Stimulated activated CD8-positive, alpha-beta memory T cell treated with anti-CD3 and anti-CD28 coated beads, Interleukin-15, amount 100 ng/mL, for 24 hours (primary cell): ENCODE data around the gene TTYH3.

Experiments
- DNase-seq: peaks from one replicate; pipeline ENCODE4 v3.0.0-alpha.2; 2020; ENCODE audit warnings: low read depth

Gene TTYH3

GRCh38 chr7:2710286-2710655 lies 78.5 kb downstream of the TTYH3 start:
- no peak for DNase-seq

- DNase-seq, result no peak
These were observed 79.2 kb downstream of the TTYH3 start for GRCh38 chr7:2710901-2711551.

GRCh38 chr7:2711895-2712675 lies 80.3 kb downstream of the TTYH3 start:
- DNase-seq, result no peak

DNA sequence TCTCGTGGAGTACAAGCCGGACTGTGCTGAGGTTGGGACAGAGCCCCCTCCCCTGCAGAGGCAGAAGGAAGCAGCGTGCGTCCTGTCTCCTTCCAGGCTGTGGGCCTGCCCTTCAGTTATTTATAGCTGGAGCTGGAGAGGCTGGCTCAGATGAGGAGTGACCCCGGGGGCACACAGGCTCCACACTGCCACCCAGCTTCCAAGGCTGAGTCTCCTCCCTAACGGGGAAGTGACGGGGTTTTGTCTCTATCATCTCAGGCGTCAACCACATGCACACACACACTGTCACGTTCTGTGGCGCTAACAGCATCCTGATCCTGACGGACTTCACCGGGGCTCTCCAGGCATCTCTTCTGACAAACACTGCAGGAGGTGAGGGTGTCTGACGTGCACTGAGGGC lies 81.6 kb downstream of the TTYH3 start:
- DNase-seq, result no peak

- DNase-seq, result no peak
These were observed 82.2 kb downstream of the TTYH3 start for GRCh38 chr7:2713978-2714377.
